GM18907 (cell line): ENCODE results near the gene RTL9.

Experiments used
- ATAC-seq: cut with Tn5 transposase; IDR thresholded peaks from one replicate; pipeline ENCODE4 v1.9.1; 2021; ENCODE audit warnings: mild to moderate bottlenecking, moderate library complexity; ENCODE audit not compliant: unreplicated experiment

RTL9 gene

GRCh38 chrX:110341189-110342035 is 17.2 kb upstream of the RTL9 start:
- ATAC-seq = peak; percentile 92

GRCh38 chrX:110346681-110347080 is 12.0 kb upstream of the RTL9 start:
- no peak for ATAC-seq

GRCh38 chrX:110359273-110359672 is 625 bp downstream of the RTL9 start:
- no peak for ATAC-seq

- ATAC-seq = no peak
Observed at GRCh38 chrX:110363244-110363643, 4.6 kb downstream of the RTL9 start.

- no peak for ATAC-seq
Observed at GRCh38 chrX:110373310-110373709, 14.7 kb downstream of the RTL9 start.

GRCh38 chrX:110374559-110374958 is 15.9 kb downstream of the RTL9 start:
- no peak for ATAC-seq

- no peak for ATAC-seq
Observed at GRCh38 chrX:110381216-110381615, 22.6 kb downstream of the RTL9 start.

- no peak for ATAC-seq
Observed at GRCh38 chrX:110383414-110383813, 24.8 kb downstream of the RTL9 start.

- ATAC-seq = no peak
Observed at GRCh38 chrX:110384490-110384889, 25.8 kb downstream of the RTL9 start.

GRCh38 chrX:110389570-110389969 is 30.9 kb downstream of the RTL9 start:
- ATAC-seq = no peak

GRCh38 chrX:110391086-110391485 is 32.4 kb downstream of the RTL9 start:
- no peak for ATAC-seq

- ATAC-seq = no peak
Observed at GRCh38 chrX:110394651-110395050, 36.0 kb downstream of the RTL9 start.

GRCh38 chrX:110395877-110396276 is 37.2 kb downstream of the RTL9 start:
- no peak for ATAC-seq

GRCh38 chrX:110396735-110397134 is 38.1 kb downstream of the RTL9 start:
- ATAC-seq = no peak

- ATAC-seq = no peak
Observed at GRCh38 chrX:110397339-110397738, 38.7 kb downstream of the RTL9 start.

GRCh38 chrX:110397904-110398303 is 39.3 kb downstream of the RTL9 start:
- ATAC-seq = no peak

GRCh38 chrX:110399497-110399896 is 40.8 kb downstream of the RTL9 start:
- no peak for ATAC-seq

- ATAC-seq = no peak
Observed at GRCh38 chrX:110399966-110400365, 41.3 kb downstream of the RTL9 start.

GRCh38 chrX:110401135-110401534 is 42.5 kb downstream of the RTL9 start:
- no peak for ATAC-seq

- ATAC-seq = no peak
Observed at GRCh38 chrX:110402091-110402849, 43.6 kb downstream of the RTL9 start.

GRCh38 chrX:110402850-110403221 is 44.2 kb downstream of the RTL9 start:
- no peak for ATAC-seq
